Gastrocnemius medialis (tissue), 4 donors: Measurements from ENCODE around the gene MMP17. TPM values are rescaled to one million over a fixed set of nuclear protein-coding genes. Genes with fewer than 3 reads are reported as not detected.
A peak's percentile ranks its signal among the peaks of the same experiment; 100 is the strongest.

Source experiments
- ATAC-seq, 2 donors: fragments of 150-250 bp; one replicate each; pipeline ENCODE4 v1.9.1; 2016
- DNase-seq, 2 donors: peaks; one replicate each; pipeline ENCODE4 v3.0.0-alpha.2; 2019
- H3K27ac ChIP-seq, 4 donors: fragments of 200-600 bp; sonication (generic); 1 replicate in 1 of 4; 2 replicates in 3 of 4; pipeline ENCODE4 v1.5.1; 2016 to 2018; ENCODE audit warnings: mild to moderate bottlenecking in 2 of 4, moderate library complexity in 1 of 4
- H3K27me3 ChIP-seq, 3 donors: fragments of 200-600 bp; sonication (generic) in 2 of 3; 1 replicate in 1 of 3; 2 replicates in 2 of 3; pipeline versions ENCODE4 v1.5.1 to v1.6.0; 2016 to 2019; ENCODE audit warnings: mild to moderate bottlenecking in 1 of 3, moderate library complexity in 1 of 3
- H3K36me3 ChIP-seq, 2 donors: fragments of 200-600 bp; sonication (generic) in 1 of 2; one replicate each; pipeline ENCODE4 v1.5.1; 2017 to 2018
- H3K4me1 ChIP-seq, 2 donors: fragments of 200-600 bp; sonication (generic) in 1 of 2; one replicate each; pipeline ENCODE4 v1.5.1; 2016 to 2017; ENCODE audit warnings: mild to moderate bottlenecking in 2 of 2
- H3K4me3 ChIP-seq, 4 donors: fragments of 200-600 bp; sonication (generic) in 3 of 4; 1 replicate in 1 of 4; 2 replicates in 3 of 4; pipeline ENCODE4 v1.5.1; 2016 to 2019; ENCODE audit warnings: mild to moderate bottlenecking in 2 of 4
- H3K9me3 ChIP-seq, 3 donors: fragments of 200-600 bp; sonication (generic) in 2 of 3; 1 replicate in 1 of 3; 2 replicates in 2 of 3; pipeline ENCODE4 v1.5.1; 2016 to 2019
- POLR2A ChIP-seq, 2 donors: fragments of 450-650 bp; IDR thresholded peaks; one replicate each; pipeline ENCODE4 v1.6.1; 2017; ENCODE audit warnings: antibody characterized with exemption in 2 of 2, mild to moderate bottlenecking in 2 of 2, moderate library complexity in 2 of 2
- in situ Hi-C, 4 donors: fragments of 200-750 bp; cut with MboI; loops; one replicate each; pipeline versions ENCODE4 v1.15.0 to v1.8.0; 2017; ENCODE audit warnings: low sequenced_read_pairs in 4 of 4
- intact Hi-C: fragments of 100-400 bp; cut with DNase I; formaldehyde crosslinking; loops from one replicate; pipeline ENCODE4 v1.15.1; 2023; ENCODE audit warnings: low total_unique reads
- total RNA-seq, 4 donors: library from RNA; depleted of rRNA; stranded (reverse); fragments of >200 nt; gene quantifications; one replicate each; pipeline versions ENCODE4 v1.1.0 to v1.2.3, GENCODE V29; 2016
- TF ChIP-seq, protein P1 (sequence below), 5 experiments: fragments of 450-650 bp in 3 of 5; fragments of 200-600 bp in 2 of 5; sonication (generic) in 2 of 5; IDR thresholded peaks in 4 of 5; conservative IDR thresholded peaks in 1 of 5; 1 replicate in 4 of 5; 2 replicates in 1 of 5; pipeline ENCODE4 v1.5.1; 2016 to 2019; ENCODE audit warnings: antibody characterized with exemption in 5 of 5, mild to moderate bottlenecking in 3 of 5, moderate library complexity in 3 of 5

Gene MMP17
- total RNA-seq, 4 donors from 2014 or later, result 0.75 to 1.6 (median 1.4) TPM; not detected in 1

DNA sequence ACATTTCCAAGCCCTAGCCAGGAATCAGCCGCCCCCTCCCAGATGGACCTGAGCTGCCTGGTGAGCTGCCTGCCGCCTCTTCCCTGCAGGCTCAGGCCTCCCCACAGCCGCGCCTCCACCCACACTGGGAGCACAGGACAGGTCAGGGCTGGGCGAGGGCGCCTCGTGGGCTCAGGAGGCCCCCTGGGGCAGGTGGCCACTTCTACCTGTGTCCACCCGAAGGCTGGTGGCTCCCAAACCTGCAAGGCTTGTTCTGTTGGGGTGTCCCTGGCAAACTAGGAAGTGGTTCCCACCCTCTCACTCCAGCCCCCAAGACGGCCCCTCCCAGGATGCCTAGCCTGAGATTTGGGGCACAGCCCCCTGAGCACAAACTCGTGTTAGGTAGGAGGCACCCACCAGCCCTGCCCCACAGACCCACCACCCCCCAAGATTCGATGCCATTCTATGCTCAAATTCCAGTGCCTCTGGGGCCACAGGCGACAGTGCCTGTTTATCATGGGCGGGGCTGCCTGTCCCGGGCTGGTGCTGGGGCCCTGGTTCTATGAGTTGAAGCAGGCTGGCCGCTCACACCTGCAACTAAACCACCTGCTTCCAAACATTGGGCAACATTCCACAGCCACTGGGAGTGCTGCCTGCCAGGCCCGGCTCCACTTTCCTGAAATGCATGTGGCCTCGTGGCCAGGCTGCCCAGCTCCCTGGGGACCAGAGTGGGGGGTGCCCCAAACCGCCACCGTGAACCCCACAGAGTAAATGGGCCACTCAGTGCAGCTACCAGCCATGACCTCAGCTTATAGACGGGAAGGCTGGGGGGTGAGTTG, 6.8 kb downstream of the MMP17 start:
- intact Hi-C loops (loop anchor here (5.0 to 10.0 kb wide), 3 partner anchors 112 to 730 kb away; partner anchors contain the start of gene EP400), in situ Hi-C loops (loop anchor here in 1 of 4 donors (25.0 kb wide), 1 partner anchor 223 kb away; no protein-coding TSS in a partner anchor)
- H3K36me3 ChIP-seq, result no peaks in the 10 kb centered on the region
- H3K4me1 ChIP-seq, result peaks cover 4 to 17% of the 10 kb centered on the region in 2 donors
- ATAC-seq, result no peak
- no peak overlapping the region for H3K27ac ChIP-seq
- no peak for DNase-seq
- H3K9me3 ChIP-seq, result no peaks in the 10 kb centered on the region
- TF ChIP-seq, protein P1, sequence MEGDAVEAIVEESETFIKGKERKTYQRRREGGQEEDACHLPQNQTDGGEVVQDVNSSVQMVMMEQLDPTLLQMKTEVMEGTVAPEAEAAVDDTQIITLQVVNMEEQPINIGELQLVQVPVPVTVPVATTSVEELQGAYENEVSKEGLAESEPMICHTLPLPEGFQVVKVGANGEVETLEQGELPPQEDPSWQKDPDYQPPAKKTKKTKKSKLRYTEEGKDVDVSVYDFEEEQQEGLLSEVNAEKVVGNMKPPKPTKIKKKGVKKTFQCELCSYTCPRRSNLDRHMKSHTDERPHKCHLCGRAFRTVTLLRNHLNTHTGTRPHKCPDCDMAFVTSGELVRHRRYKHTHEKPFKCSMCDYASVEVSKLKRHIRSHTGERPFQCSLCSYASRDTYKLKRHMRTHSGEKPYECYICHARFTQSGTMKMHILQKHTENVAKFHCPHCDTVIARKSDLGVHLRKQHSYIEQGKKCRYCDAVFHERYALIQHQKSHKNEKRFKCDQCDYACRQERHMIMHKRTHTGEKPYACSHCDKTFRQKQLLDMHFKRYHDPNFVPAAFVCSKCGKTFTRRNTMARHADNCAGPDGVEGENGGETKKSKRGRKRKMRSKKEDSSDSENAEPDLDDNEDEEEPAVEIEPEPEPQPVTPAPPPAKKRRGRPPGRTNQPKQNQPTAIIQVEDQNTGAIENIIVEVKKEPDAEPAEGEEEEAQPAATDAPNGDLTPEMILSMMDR (IDR thresholded peaks at IDR 0.05 in 4 of 5, conservative IDR thresholded peaks at IDR 0.05 in 1 of 5), result no peak
- TF ChIP-seq POLR2A (IDR thresholded peaks at IDR 0.05), result no peak
- peaks cover 47 to 50% (median 49%) of the 10 kb centered on the region in 3 donors for H3K27me3 ChIP-seq
- no peak overlapping the region for H3K4me3 ChIP-seq

DNA sequence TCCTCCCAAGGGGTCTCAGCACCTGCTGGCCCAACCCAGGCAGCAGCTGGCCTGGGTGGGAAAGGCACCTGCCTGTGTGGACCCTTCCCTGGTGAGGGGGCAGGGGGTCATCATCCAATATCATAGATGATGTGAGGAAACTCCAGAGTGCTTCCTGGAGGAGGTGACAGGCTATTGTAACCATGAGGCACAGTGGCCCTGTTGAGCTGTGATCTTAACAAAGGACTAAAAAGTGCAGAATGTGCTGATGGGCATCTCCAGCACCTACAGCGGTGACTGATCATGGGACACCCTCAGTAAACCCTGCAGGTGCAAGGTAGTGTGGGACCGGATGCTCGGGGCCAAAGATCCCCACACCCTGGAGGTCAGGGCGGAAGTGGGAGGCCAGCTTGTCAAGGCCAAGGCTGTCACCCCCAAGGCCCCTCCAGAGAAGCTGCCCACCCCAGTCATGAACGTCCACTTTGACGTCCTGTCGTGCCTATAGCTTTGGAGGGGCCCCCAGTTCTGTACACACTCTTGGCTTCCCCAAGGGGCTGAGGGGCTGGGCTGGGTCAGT, 7.5 kb downstream of the MMP17 start:
- in situ Hi-C loops, result loop anchor here in 1 of 4 donors (25.0 kb wide), 1 partner anchor 223 kb away; no protein-coding TSS in a partner anchor
- DNase-seq (no peak), ATAC-seq (no peak)
- TF ChIP-seq, protein P1 (IDR thresholded peaks at IDR 0.05 in 4 of 5, conservative IDR thresholded peaks at IDR 0.05 in 1 of 5), result no peak
- TF ChIP-seq POLR2A (IDR thresholded peaks at IDR 0.05), result no peak
- Histone ChIP-seq H3K9me3 (no peaks in the 10 kb centered on the region), H3K4me3 (no peak overlapping the region), H3K4me1 (peaks cover under 1 to 10% of the 10 kb centered on the region in 2 donors), H3K27me3 (peaks cover 42 to 45% (median 45%) of the 10 kb centered on the region in 3 donors), H3K36me3 (no peaks in the 10 kb centered on the region), H3K27ac (no peak overlapping the region)
- intact Hi-C loops, result loop anchor here (10.0 kb wide), 1 partner anchor 731 kb away; no protein-coding TSS in a partner anchor

DNA sequence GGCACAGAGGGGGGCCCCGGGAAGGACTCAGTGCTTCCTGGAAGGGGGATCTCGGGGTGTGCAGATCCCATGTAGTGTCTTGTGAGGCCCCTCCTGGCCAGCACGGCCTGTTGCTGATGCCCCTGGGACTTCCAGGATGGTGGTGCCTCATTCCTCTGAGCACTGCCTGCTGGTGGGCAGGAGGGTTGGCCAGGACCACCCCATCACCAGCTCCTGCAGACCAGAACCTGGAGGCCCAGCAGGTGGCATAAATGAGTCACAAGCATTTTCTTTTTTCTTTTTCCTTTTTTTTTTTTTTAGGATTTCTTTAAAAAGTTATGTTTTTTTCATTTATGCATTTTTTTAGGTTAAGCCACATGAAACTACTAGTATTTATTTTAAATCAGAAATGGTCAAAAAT, 8.0 kb downstream of the MMP17 start:
- H3K4me1 ChIP-seq, result peaks cover 0 to 7% of the 10 kb centered on the region in 2 donors
- no peaks in the 10 kb centered on the region for H3K9me3 ChIP-seq
- no peak for ATAC-seq
- no peaks in the 10 kb centered on the region for H3K36me3 ChIP-seq
- intact Hi-C loops (loop anchor here (10.0 kb wide), 1 partner anchor 731 kb away; no protein-coding TSS in a partner anchor), in situ Hi-C loops (loop anchor here in 1 of 4 donors (25.0 kb wide), 1 partner anchor 224 kb away; no protein-coding TSS in a partner anchor)
- peaks cover 37 to 42% (median 40%) of the 10 kb centered on the region in 3 donors for H3K27me3 ChIP-seq
- DNase-seq, result no peak
- H3K27ac ChIP-seq, result no peak overlapping the region
- no peak overlapping the region for H3K4me3 ChIP-seq
- TF ChIP-seq, protein P1 (IDR thresholded peaks at IDR 0.05 in 4 of 5, conservative IDR thresholded peaks at IDR 0.05 in 1 of 5), result peak in 1 of 5 experiments; percentile 11
- TF ChIP-seq POLR2A (IDR thresholded peaks at IDR 0.05), result no peak

DNA sequence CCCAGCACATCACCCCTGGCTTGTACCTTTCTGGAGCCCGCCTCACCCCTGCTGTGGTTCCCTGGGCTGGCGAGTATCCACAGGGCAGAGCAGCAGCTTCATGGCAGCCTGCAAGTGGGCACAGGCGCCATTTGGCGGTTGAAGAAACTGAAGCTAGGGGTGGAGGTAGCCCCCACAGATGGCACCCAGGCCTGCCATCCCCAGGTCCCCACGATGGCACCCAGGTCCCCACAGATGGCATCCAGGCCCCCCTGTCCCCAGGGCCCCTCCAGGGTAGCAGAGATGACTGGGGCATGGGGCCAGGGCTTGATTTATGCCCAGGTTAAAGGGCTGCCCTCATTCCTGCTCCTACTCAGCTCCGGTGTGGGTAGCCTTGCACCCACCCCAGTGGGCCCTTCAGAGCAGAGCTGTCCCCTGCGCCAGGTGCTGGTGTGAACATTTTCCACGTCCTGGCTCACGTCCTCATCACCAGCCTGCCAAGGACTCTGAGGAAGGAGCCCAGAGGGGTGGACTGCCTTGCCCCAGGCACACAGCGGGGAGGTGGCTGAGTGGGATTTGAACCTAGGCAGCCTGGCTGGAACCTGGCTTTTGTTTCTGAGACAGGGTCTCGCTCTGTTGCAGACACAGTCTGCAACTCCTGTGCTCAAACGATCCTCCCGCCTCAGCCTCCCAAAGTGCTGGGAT, 8.7 kb downstream of the MMP17 start:
- Histone ChIP-seq H3K4me3 (no peak overlapping the region), H3K9me3 (no peaks in the 10 kb centered on the region), H3K36me3 (no peaks in the 10 kb centered on the region), H3K4me1 (peaks cover 0 to 7% of the 10 kb centered on the region in 2 donors), H3K27me3 (peaks cover 33 to 38% (median 36%) of the 10 kb centered on the region in 3 donors), H3K27ac (no peak overlapping the region)
- DNase-seq, result no peak
- intact Hi-C loops (loop anchor here (10.0 kb wide), 1 partner anchor 732 kb away; no protein-coding TSS in a partner anchor), in situ Hi-C loops (loop anchor here in 1 of 4 donors (25.0 kb wide), 1 partner anchor 225 kb away; no protein-coding TSS in a partner anchor)
- TF ChIP-seq, protein P1 (IDR thresholded peaks at IDR 0.05 in 4 of 5, conservative IDR thresholded peaks at IDR 0.05 in 1 of 5), result no peak
- TF ChIP-seq POLR2A (IDR thresholded peaks at IDR 0.05), result no peak
- ATAC-seq, result no peak
